ENCODE measurements around the gene RETREG3. TPM values are rescaled to one million over a fixed set of nuclear protein-coding genes. Genes with fewer than 3 reads are reported as not detected.

RETREG3 gene
- total and polyA plus RNA-seq, 9 of the 15 experiments (the other 6 are each of a cell fraction or from before 2014, with no cell fraction given), result 4.1 to 39.0 (median 16.9) TPM

DNA sequence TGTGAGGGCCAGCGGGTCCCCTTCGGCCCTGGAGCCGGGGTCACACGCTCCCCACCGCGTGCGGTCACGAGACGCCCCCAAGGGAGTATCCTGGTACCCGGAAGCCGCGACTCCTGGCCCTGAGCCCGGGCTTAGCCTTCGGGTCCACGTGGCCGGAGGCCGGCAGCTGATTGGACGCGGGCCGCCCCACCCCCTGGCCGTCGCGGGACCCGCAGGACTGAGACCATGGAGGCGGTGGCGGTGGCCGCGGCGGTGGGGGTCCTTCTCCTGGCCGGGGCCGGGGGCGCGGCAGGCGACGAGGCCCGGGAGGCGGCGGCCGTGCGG lies 73.2 kb downstream of the RETREG3 start, which contains the start of gene NAGLU (continued):
- 0 out of 2 replicates have a peak, but pooled peaks have one; percentile 15 for TF ChIP-seq TAF7 (tag; IDR thresholded peaks at IDR 0.05)
- peak; percentile 16; the same call in 1 of the 2 replicates for TF ChIP-seq JUND (IDR thresholded peaks at IDR 0.05; ENCODE audit: borderline replicate concordance, low read depth, low read length)
- no peak for TF ChIP-seq JUND (tag; IDR thresholded peaks at IDR 0.05; ENCODE audit: borderline replicate concordance, low read depth, low read length)
- TF ChIP-seq KLF13 (tag; IDR thresholded peaks at IDR 0.05; ENCODE audit: borderline replicate concordance, low read depth), result 0 out of 2 replicates have a peak, but pooled peaks have one; percentile 46
- TF ChIP-seq ZNF232 (CRISPR knock-in tag; IDR thresholded peaks at IDR 0.05), result no peak
- TF ChIP-seq SAFB (IDR thresholded peaks at IDR 0.05; ENCODE audit: borderline replicate concordance, low read depth, low read length), result peak; percentile 35; the same call in 1 of the 2 replicates
- peak; percentile 72 for TF ChIP-seq TBP (optimal IDR thresholded peaks at IDR 0.05; ENCODE audit: low read depth, low read length)
- TF ChIP-seq HNRNPK (IDR thresholded peaks at IDR 0.05; ENCODE audit: low read depth, low read length, poor library complexity, severe bottlenecking), result no peak
- TF ChIP-seq NR2C1 (IDR thresholded peaks at IDR 0.05), result peak; percentile 35; the same call in 1 of the 2 replicates
- no peak for TF ChIP-seq NR2C1 (tag; IDR thresholded peaks at IDR 0.05)
- TF ChIP-seq SOX6 (IDR thresholded peaks at IDR 0.05), result peak; percentile 24; the same call in 1 of the 2 replicates
- TF ChIP-seq HES1 (IDR thresholded peaks at IDR 0.05; ENCODE audit: low read depth), result peak; percentile 81
- TF ChIP-seq, protein P1, sequence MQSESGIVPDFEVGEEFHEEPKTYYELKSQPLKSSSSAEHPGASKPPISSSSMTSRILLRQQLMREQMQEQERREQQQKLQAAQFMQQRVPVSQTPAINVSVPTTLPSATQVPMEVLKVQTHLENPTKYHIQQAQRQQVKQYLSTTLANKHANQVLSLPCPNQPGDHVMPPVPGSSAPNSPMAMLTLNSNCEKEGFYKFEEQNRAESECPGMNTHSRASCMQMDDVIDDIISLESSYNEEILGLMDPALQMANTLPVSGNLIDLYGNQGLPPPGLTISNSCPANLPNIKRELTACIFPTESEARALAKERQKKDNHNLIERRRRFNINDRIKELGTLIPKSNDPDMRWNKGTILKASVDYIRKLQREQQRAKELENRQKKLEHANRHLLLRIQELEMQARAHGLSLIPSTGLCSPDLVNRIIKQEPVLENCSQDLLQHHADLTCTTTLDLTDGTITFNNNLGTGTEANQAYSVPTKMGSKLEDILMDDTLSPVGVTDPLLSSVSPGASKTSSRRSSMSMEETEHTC (IDR thresholded peaks at IDR 0.05), result peak; percentile 97
- TF ChIP-seq ERF (CRISPR knock-in tag; IDR thresholded peaks at IDR 0.05), result no peak
- TF ChIP-seq MAZ (CRISPR knock-in tag; conservative IDR thresholded peaks at IDR 0.05 in 1 of 2, IDR thresholded peaks at IDR 0.05 in 1 of 2), result peak; percentile 10 to 78
- TF ChIP-seq, protein P2, sequence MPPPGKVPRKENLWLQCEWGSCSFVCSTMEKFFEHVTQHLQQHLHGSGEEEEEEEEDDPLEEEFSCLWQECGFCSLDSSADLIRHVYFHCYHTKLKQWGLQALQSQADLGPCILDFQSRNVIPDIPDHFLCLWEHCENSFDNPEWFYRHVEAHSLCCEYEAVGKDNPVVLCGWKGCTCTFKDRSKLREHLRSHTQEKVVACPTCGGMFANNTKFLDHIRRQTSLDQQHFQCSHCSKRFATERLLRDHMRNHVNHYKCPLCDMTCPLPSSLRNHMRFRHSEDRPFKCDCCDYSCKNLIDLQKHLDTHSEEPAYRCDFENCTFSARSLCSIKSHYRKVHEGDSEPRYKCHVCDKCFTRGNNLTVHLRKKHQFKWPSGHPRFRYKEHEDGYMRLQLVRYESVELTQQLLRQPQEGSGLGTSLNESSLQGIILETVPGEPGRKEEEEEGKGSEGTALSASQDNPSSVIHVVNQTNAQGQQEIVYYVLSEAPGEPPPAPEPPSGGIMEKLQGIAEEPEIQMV (tag; conservative IDR thresholded peaks at IDR 0.05; ENCODE audit: low read depth), result no peak
- no peak for TF ChIP-seq NR2C2 (CRISPR knock-in tag; IDR thresholded peaks at IDR 0.05)
- peak; percentile 11; the same call in 1 of the 2 replicates for TF ChIP-seq NR2C2 (tag; IDR thresholded peaks at IDR 0.05)
- peak; percentile 42; the same call in 1 of the 2 replicates for TF ChIP-seq EP300 (IDR thresholded peaks at IDR 0.05; ENCODE audit: low read length)
